Neural progenitor cell (in vitro differentiated cells): ENCODE results near the gene COL19A1. TPM values are rescaled to one million over a fixed set of nuclear protein-coding genes. Genes with fewer than 3 reads are reported as not detected.

Experiments used
- DNase-seq: peaks from one replicate; pipeline ENCODE4 v3.0.0-alpha.2; 2016; ENCODE audit warnings: low spot score
- H2AFZ ChIP-seq: fragments of 200-600 bp; sonication (generic); replicated peaks from 2 replicates; pipeline ENCODE4 v1.6.1; 2016; ENCODE audit warnings: antibody characterized with exemption
- H3F3A ChIP-seq: fragments of 200-600 bp; sonication (generic); 2 replicates; pipeline ENCODE4 v1.6.1; 2016; ENCODE audit warnings: antibody characterized with exemption, low read depth
- H3K27ac ChIP-seq: fragments of 200-600 bp; sonication (generic); 2 replicates; pipeline ENCODE4 v1.5.1; 2016; ENCODE audit warnings: mild to moderate bottlenecking
- H3K27me3 ChIP-seq: fragments of 200-600 bp; sonication (generic); 2 replicates; pipeline ENCODE4 v1.6.1; 2016; ENCODE audit warnings: mild to moderate bottlenecking, moderate library complexity
- H3K36me3 ChIP-seq: fragments of 200-600 bp; sonication (generic); 2 replicates; pipeline ENCODE4 v1.5.1; 2016
- H3K4me1 ChIP-seq: fragments of 200-600 bp; sonication (generic); 2 replicates; pipeline ENCODE4 v1.6.1; 2016; ENCODE audit warnings: mixed run types
- H3K4me2 ChIP-seq: fragments of 200-600 bp; sonication (generic); 2 replicates; pipeline ENCODE4 v1.6.1; 2016
- H3K4me3 ChIP-seq: fragments of 200-600 bp; sonication (generic); 2 replicates; pipeline ENCODE4 v1.5.1; 2016
- H3K79me2 ChIP-seq: fragments of 200-600 bp; sonication (generic); 2 replicates; pipeline ENCODE4 v1.6.1; 2016; ENCODE audit warnings: low read depth
- H3K9ac ChIP-seq: fragments of 200-600 bp; sonication (generic); 2 replicates; pipeline ENCODE4 v1.6.1; 2016
- H3K9me3 ChIP-seq: fragments of 200-600 bp; sonication (generic); 2 replicates; pipeline ENCODE4 v1.5.1; 2016; ENCODE audit warnings: low read depth
- H4K20me1 ChIP-seq: fragments of 200-600 bp; sonication (generic); 2 replicates; pipeline ENCODE4 v1.6.1; 2016; ENCODE audit warnings: low read depth
- H3K27ac Mint-ChIP-seq: 3 replicates; pipeline ENCODE4 v1.8.0; 2021; ENCODE audit warnings: mixed read lengths
- H3K27me3 Mint-ChIP-seq: 2 replicates; pipeline ENCODE4 v1.8.0; 2022; ENCODE audit warnings: low read depth, mild to moderate bottlenecking, inconsistent platforms, moderate library complexity, mixed read lengths; ENCODE audit not compliant: insufficient read depth
- H3K36me3 Mint-ChIP-seq: 3 replicates; pipeline ENCODE4 v1.8.0; 2021; ENCODE audit warnings: mixed read lengths
- H3K4me1 Mint-ChIP-seq: 3 replicates; pipeline ENCODE4 v1.8.0; 2021; ENCODE audit warnings: mixed read lengths
- H3K4me3 Mint-ChIP-seq: 3 replicates; pipeline ENCODE4 v1.8.0; 2021; ENCODE audit warnings: mild to moderate bottlenecking, moderate library complexity, mixed read lengths
- H3K9me3 Mint-ChIP-seq: 3 replicates; pipeline ENCODE4 v1.8.0; 2020; ENCODE audit warnings: mixed read lengths
- EZH2 ChIP-seq: fragments of 200-600 bp; sonication (generic); IDR thresholded peaks from 2 replicates; pipeline ENCODE4 v1.6.1; 2017; ENCODE audit warnings: antibody characterized with exemption, mild to moderate bottlenecking, moderate library complexity
- EZH2phosphoT487 ChIP-seq: fragments of 200-600 bp; sonication (generic); IDR thresholded peaks from 2 replicates; pipeline ENCODE4 v1.6.1; 2017; ENCODE audit warnings: antibody characterized with exemption
- total RNA-seq: library from RNA; depleted of rRNA; stranded (reverse); fragments of >200 nt; gene quantifications from 2 replicates; pipeline ENCODE4 v1.2.3, GENCODE V29; 2015; ENCODE audit warnings: low replicate concordance
- TF ChIP-seq, protein P1 (sequence below): fragments of 200-600 bp; sonication (generic); IDR thresholded peaks from 2 replicates; pipeline ENCODE4 v1.5.1; 2017; ENCODE audit warnings: antibody characterized with exemption, mild to moderate bottlenecking

Gene COL19A1
- total RNA-seq, 1 donor from 2014 or later = not detected

DNA sequence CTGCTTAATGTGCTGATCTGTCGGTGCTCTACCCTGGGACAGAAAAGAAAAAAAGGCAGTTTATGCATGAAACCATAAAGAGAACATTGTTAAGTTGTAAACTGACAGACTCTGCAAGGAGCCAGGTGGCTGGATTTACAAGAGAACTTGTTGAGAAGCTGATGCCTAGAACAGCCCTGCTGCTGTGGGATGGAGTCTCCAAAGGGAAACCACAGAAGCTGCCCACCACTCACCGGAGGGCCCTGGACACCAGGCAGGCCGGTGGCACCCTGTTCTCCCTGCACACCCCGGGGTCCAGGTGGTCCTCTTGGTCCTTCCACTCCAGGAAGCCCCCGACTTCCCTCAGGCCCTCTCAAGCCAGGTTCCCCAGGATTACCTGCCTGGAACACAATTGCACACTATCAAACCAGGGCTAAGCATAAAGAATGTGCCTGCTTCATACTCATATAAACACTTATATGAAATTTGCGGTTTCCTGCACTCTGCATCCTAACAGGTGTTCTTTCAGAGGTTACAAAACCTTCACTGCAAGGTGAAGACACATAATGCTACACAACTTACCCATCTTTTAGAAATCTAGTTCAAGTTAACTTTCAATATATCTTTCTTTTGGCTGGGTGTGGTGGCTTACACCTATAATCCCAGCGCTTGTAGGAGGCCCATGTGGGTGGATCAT, 368.3 kb downstream of the COL19A1 start:
- Histone ChIP-seq H3K4me3 (no peak overlapping the region), H3K79me2 (no peaks in the 10 kb centered on the region), H3K36me3 (no peaks in the 10 kb centered on the region), H3K27me3 (no peaks in the 10 kb centered on the region), H3F3A (no peaks in the 10 kb centered on the region), H3K9me3 (no peaks in the 10 kb centered on the region), H3K4me2 (no peak overlapping the region), H3K4me1 (no peaks in the 10 kb centered on the region), H4K20me1 (no peaks in the 10 kb centered on the region), H3K27ac (no peak overlapping the region), H2AFZ (no peak overlapping the region), H3K9ac (no peak overlapping the region)
- no peak overlapping the region for H3K4me3 Mint-ChIP-seq
- no peaks in the 10 kb centered on the region for H3K4me1 Mint-ChIP-seq
- H3K27me3 Mint-ChIP-seq = no peaks in the 10 kb centered on the region
- peaks cover 13% of the 10 kb centered on the region for H3K36me3 Mint-ChIP-seq
- no peaks in the 10 kb centered on the region for H3K9me3 Mint-ChIP-seq
- H3K27ac Mint-ChIP-seq = no peak overlapping the region
- TF ChIP-seq EZH2phosphoT487 = no peak
- DNase-seq = no peak

DNA sequence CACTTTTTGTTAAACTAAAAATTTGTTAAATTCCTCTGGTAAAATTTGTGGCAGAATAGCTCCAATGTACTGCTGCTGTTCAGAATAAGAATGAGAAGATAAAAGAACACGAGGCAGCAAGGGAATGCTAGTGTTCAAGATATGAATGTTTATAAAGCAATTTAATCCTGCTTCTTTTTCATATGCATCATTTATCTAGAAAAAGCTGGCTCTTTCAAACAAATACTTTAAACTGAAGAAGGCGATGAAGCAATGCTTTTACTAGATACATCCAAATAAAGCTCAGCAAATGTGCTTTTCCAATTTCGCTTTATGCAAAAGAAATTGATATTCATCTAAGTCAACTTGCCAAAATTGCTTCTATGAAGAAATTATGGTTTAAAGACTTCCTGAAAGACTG, 370.0 kb downstream of the COL19A1 start:
- TF ChIP-seq EZH2phosphoT487 (no peak), EZH2 (no peak)
- TF ChIP-seq, protein P1, sequence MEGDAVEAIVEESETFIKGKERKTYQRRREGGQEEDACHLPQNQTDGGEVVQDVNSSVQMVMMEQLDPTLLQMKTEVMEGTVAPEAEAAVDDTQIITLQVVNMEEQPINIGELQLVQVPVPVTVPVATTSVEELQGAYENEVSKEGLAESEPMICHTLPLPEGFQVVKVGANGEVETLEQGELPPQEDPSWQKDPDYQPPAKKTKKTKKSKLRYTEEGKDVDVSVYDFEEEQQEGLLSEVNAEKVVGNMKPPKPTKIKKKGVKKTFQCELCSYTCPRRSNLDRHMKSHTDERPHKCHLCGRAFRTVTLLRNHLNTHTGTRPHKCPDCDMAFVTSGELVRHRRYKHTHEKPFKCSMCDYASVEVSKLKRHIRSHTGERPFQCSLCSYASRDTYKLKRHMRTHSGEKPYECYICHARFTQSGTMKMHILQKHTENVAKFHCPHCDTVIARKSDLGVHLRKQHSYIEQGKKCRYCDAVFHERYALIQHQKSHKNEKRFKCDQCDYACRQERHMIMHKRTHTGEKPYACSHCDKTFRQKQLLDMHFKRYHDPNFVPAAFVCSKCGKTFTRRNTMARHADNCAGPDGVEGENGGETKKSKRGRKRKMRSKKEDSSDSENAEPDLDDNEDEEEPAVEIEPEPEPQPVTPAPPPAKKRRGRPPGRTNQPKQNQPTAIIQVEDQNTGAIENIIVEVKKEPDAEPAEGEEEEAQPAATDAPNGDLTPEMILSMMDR = no peak
- no peaks in the 10 kb centered on the region for H4K20me1 ChIP-seq
- no peak overlapping the region for H3K4me2 ChIP-seq
- H3K4me3 ChIP-seq = no peak overlapping the region
- no peaks in the 10 kb centered on the region for H3K4me1 ChIP-seq
- no peak overlapping the region for H2AFZ ChIP-seq
- Mint-ChIP-seq H3K9me3 (no peaks in the 10 kb centered on the region), H3K36me3 (peaks cover 13% of the 10 kb centered on the region), H3K4me1 (no peaks in the 10 kb centered on the region), H3K27ac (no peak overlapping the region), H3K4me3 (no peak overlapping the region), H3K27me3 (peaks cover 2% of the 10 kb centered on the region)
- no peak for DNase-seq
- H3K27me3 ChIP-seq = no peaks in the 10 kb centered on the region
- no peak overlapping the region for H3K9ac ChIP-seq
- no peaks in the 10 kb centered on the region for H3K9me3 ChIP-seq
- H3K79me2 ChIP-seq = no peaks in the 10 kb centered on the region
- no peak overlapping the region for H3K27ac ChIP-seq
- H3F3A ChIP-seq = no peaks in the 10 kb centered on the region
- H3K36me3 ChIP-seq = no peaks in the 10 kb centered on the region

DNA sequence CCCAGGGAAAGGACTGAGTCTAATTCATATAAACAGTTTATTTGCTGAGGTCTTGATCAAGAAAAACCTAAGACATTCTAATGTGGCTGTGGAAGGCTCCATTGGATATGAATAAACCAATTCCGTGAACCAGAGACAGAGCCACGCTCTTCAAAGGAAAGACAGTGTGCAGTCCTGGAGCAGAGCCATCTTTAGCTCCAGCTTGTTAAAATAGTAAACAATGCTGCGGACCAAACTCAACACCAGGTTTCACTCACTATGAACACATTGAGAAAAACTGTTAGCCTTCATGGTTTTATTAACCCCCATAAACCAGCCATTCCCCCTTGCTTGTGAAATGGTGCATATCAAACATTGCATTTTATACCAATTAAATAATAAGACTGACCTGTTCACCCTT, 374.7 kb downstream of the COL19A1 start:
- H3K4me1 Mint-ChIP-seq = no peaks in the 10 kb centered on the region
- H3K9me3 ChIP-seq = no peaks in the 10 kb centered on the region
- TF ChIP-seq, protein P1 = no peak
- no peak overlapping the region for H3K4me3 Mint-ChIP-seq
- peaks cover 8% of the 10 kb centered on the region for H3K36me3 Mint-ChIP-seq
- peaks cover 2% of the 10 kb centered on the region for H3K27me3 Mint-ChIP-seq
- H3K9me3 Mint-ChIP-seq = no peaks in the 10 kb centered on the region
- no peak overlapping the region for H3K27ac Mint-ChIP-seq
- no peaks in the 10 kb centered on the region for H3K27me3 ChIP-seq
- H3K36me3 ChIP-seq = no peaks in the 10 kb centered on the region
- no peak overlapping the region for H3K4me2 ChIP-seq
- DNase-seq = no peak
- no peaks in the 10 kb centered on the region for H3K4me1 ChIP-seq
- H3F3A ChIP-seq = no peaks in the 10 kb centered on the region
- H3K79me2 ChIP-seq = no peaks in the 10 kb centered on the region
- H3K4me3 ChIP-seq = no peak overlapping the region
- no peaks in the 10 kb centered on the region for H4K20me1 ChIP-seq
- no peak overlapping the region for H3K9ac ChIP-seq
- H3K27ac ChIP-seq = no peak overlapping the region
- no peak overlapping the region for H2AFZ ChIP-seq

DNA sequence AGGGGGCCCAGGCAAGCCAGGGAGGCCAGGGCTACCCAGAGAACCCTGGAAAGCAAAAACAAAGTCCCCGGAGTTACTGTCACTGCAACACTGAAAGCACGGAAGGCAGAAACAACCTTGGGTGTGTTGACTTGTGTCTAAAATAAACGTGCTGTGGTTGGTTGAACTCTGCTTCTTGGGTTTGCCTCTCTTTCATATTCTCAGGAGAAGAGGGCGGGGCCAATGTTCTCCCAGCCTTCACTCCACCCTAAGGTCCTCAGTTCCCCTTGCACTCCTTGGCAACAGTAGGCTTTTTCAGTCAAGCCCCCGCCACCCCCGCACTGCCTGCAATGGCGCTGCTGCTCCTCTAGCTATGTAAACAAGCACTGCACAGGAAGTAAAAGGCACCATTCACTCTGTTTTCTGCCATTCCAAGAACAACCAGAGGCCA, 375.6 kb downstream of the COL19A1 start:
- H3K9me3 Mint-ChIP-seq = no peaks in the 10 kb centered on the region

More for the DNA sequence above, 375.6 kb downstream of the COL19A1 start:
- Histone ChIP-seq H3K79me2 (no peaks in the 10 kb centered on the region), H3K4me3 (no peak overlapping the region), H3K9me3 (no peaks in the 10 kb centered on the region), H3K27me3 (no peaks in the 10 kb centered on the region), H3K9ac (no peak overlapping the region), H3K36me3 (no peaks in the 10 kb centered on the region), H2AFZ (no peak overlapping the region), H3K4me1 (no peaks in the 10 kb centered on the region), H3K27ac (no peak overlapping the region), H3K4me2 (no peak overlapping the region), H3F3A (no peaks in the 10 kb centered on the region), H4K20me1 (no peaks in the 10 kb centered on the region)
- Mint-ChIP-seq H3K27me3 (peaks cover 2% of the 10 kb centered on the region), H3K27ac (no peak overlapping the region), H3K36me3 (peaks cover 8% of the 10 kb centered on the region), H3K4me3 (no peak overlapping the region), H3K4me1 (no peaks in the 10 kb centered on the region)
- no peak for DNase-seq
- no peak for TF ChIP-seq EZH2phosphoT487
- TF ChIP-seq EZH2 = no peak
- TF ChIP-seq, protein P1 = no peak
